Endothelial cell (in vitro differentiated cells): ENCODE results near the gene ECEL1. TPM values are rescaled to one million over a fixed set of nuclear protein-coding genes. Genes with fewer than 3 reads are reported as not detected.

Experiments
- DNase-seq: peaks from one replicate; pipeline ENCODE4 v3.0.0; 2021; ENCODE audit warnings: low spot score
- H3K27ac Mint-ChIP-seq: one replicate; pipeline ENCODE4 v1.8.0; 2021; ENCODE audit warnings: mixed read lengths, inconsistent platforms; ENCODE audit not compliant: unreplicated experiment
- H3K27me3 Mint-ChIP-seq: one replicate; pipeline ENCODE4 v1.8.0; 2021; ENCODE audit warnings: mild to moderate bottlenecking, moderate library complexity, mixed read lengths, inconsistent platforms; ENCODE audit not compliant: unreplicated experiment
- H3K36me3 Mint-ChIP-seq: one replicate; pipeline ENCODE4 v1.8.0; 2021; ENCODE audit warnings: mild to moderate bottlenecking, low read depth, mixed read lengths, inconsistent platforms; ENCODE audit not compliant: unreplicated experiment
- H3K4me1 Mint-ChIP-seq: one replicate; pipeline ENCODE4 v1.8.0; 2021; ENCODE audit warnings: mild to moderate bottlenecking, mixed read lengths, inconsistent platforms; ENCODE audit not compliant: unreplicated experiment
- H3K4me3 Mint-ChIP-seq: one replicate; pipeline ENCODE4 v1.8.0; 2021; ENCODE audit warnings: mild to moderate bottlenecking, mixed read lengths, inconsistent platforms; ENCODE audit not compliant: unreplicated experiment
- H3K9me3 Mint-ChIP-seq: one replicate; pipeline ENCODE4 v1.8.0; 2021; ENCODE audit warnings: mixed read lengths, inconsistent platforms; ENCODE audit not compliant: unreplicated experiment
- total RNA-seq: library from RNA; stranded (reverse); fragmentation: NEBNext Ultra II Directional; extraction: Animal tissue kit (Norgen Biotek cat#: 25700); gene quantifications from one replicate; pipeline ENCODE4 v1.2.1, GENCODE V29; 2021; ENCODE audit not compliant: unreplicated experiment
- TF ChIP-seq, protein P1 (sequence below): fragments of 200-600 bp; sonication (generic); IDR thresholded peaks from one replicate; pipeline ENCODE4 v1.5.0; 2021; ENCODE audit warnings: antibody characterized with exemption; ENCODE audit not compliant: unreplicated experiment

Gene ECEL1
- total RNA-seq, 1 donor from 2014 or later, result not detected

DNA sequence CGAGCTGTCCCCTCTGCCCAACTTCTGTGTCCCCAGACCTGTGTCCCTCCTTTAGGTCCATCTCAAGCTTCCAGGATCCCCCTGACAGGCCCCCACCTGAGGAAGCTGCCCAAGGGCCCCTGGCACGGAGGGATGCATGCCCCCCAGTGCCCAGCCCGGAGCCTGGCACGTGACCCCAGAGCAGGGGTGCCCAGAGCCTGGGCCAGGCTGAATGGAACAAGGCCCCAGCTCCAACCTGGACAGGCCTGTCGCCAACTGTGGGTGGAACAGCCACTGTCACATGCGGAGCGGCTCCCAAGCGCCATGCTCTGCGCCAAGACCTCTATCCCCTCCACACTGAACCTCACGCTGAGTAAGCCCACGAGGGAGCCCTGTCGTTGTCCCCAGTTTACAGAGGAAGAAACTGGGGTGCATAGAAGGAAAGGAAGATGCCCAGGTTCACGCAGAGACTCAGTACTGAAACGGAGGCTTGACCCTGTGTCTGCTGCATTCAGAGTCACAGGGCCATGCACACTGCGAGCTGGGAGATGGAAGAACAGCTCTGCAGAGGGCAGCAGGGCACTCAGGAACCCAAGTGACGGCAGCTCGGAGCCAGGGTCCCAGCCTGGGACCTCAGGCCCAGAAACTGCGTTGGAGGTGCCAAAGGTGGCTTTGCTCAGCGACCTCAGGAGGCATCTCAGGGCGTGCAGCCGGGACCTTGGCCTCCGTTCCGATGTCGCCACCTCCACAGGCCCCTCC is 5.5 kb upstream of the ECEL1 start:
- peaks cover 15% of the 10 kb centered on the region for H3K27me3 Mint-ChIP-seq
- no peak for DNase-seq
- H3K27ac Mint-ChIP-seq, result no peak overlapping the region
- H3K9me3 Mint-ChIP-seq, result no peaks in the 10 kb centered on the region
- TF ChIP-seq, protein P1, sequence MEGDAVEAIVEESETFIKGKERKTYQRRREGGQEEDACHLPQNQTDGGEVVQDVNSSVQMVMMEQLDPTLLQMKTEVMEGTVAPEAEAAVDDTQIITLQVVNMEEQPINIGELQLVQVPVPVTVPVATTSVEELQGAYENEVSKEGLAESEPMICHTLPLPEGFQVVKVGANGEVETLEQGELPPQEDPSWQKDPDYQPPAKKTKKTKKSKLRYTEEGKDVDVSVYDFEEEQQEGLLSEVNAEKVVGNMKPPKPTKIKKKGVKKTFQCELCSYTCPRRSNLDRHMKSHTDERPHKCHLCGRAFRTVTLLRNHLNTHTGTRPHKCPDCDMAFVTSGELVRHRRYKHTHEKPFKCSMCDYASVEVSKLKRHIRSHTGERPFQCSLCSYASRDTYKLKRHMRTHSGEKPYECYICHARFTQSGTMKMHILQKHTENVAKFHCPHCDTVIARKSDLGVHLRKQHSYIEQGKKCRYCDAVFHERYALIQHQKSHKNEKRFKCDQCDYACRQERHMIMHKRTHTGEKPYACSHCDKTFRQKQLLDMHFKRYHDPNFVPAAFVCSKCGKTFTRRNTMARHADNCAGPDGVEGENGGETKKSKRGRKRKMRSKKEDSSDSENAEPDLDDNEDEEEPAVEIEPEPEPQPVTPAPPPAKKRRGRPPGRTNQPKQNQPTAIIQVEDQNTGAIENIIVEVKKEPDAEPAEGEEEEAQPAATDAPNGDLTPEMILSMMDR, result no peak
- no peaks in the 10 kb centered on the region for H3K36me3 Mint-ChIP-seq
- H3K4me3 Mint-ChIP-seq, result no peak overlapping the region
- no peaks in the 10 kb centered on the region for H3K4me1 Mint-ChIP-seq

DNA sequence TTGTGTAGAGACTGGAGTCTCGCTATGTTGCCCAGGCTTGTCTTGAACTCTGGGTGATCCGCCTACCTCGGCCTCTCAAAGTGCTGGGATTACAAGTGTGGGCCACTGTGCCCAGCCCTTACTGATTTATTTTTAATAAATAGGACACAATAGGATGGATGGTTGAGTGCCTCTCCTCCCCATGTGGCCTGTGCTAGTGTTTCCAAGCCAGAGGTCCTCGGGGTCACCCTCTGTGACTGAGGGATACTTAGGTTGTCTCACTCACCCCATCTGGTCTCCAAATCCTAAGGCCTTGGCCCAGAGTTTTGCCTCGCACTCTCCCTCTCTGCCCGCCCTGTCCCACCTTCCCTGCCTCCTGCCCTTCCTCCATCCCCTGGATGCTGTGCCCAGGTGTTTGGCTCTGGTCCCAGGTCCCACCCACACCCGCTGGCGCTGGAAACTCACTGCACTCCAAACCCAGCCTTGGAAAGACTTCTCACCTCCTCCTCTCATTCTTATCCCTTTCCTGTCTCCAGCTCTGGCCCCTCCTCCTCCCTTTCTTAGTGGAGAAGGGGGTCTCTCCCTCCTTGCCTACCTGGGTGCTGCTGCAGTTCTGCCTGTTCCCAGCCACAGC is 4.7 kb upstream of the ECEL1 start:
- no peak overlapping the region for H3K4me3 Mint-ChIP-seq
- H3K36me3 Mint-ChIP-seq, result no peaks in the 10 kb centered on the region
- no peak for DNase-seq
- no peak overlapping the region for H3K27ac Mint-ChIP-seq
- no peaks in the 10 kb centered on the region for H3K9me3 Mint-ChIP-seq
- H3K27me3 Mint-ChIP-seq, result peaks cover 18% of the 10 kb centered on the region
- TF ChIP-seq, protein P1, result no peak
- H3K4me1 Mint-ChIP-seq, result no peaks in the 10 kb centered on the region

DNA sequence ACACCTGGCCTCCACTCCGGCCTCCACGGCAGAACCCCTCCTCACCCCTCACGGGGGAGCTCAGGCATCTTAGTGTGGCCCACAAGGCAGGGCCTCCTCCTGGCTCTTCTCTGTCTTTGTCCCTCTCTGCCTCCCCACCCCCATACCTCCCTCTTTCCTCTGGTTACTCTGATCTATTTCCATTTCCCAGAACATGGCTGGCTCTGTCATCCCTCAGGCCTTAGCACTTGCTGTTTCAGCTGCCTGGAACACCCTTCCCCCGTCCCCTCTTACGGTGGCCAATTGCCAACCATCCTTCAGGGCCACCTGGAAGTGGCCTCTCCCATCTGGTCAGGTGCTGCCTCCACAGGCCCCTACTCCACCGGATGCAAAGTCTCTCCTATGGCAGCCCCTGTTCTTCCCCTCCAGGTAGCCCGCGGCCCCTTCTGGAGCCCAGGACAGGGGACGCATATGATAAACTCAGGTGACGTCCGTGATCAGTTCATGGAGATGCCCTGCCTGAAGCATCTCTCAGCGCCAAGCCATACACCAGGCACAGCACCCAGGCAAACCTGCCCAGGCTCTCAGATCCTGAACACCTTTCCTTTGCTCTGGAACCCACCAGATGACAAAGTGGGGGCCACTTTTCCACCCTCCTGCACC is 3.6 kb upstream of the ECEL1 start:
- no peaks in the 10 kb centered on the region for H3K36me3 Mint-ChIP-seq
- no peak overlapping the region for H3K27ac Mint-ChIP-seq
- H3K4me3 Mint-ChIP-seq, result no peak overlapping the region
- TF ChIP-seq, protein P1, result no peak
- no peaks in the 10 kb centered on the region for H3K4me1 Mint-ChIP-seq
- no peak for DNase-seq
- peaks cover 19% of the 10 kb centered on the region for H3K27me3 Mint-ChIP-seq
- H3K9me3 Mint-ChIP-seq, result no peaks in the 10 kb centered on the region

DNA sequence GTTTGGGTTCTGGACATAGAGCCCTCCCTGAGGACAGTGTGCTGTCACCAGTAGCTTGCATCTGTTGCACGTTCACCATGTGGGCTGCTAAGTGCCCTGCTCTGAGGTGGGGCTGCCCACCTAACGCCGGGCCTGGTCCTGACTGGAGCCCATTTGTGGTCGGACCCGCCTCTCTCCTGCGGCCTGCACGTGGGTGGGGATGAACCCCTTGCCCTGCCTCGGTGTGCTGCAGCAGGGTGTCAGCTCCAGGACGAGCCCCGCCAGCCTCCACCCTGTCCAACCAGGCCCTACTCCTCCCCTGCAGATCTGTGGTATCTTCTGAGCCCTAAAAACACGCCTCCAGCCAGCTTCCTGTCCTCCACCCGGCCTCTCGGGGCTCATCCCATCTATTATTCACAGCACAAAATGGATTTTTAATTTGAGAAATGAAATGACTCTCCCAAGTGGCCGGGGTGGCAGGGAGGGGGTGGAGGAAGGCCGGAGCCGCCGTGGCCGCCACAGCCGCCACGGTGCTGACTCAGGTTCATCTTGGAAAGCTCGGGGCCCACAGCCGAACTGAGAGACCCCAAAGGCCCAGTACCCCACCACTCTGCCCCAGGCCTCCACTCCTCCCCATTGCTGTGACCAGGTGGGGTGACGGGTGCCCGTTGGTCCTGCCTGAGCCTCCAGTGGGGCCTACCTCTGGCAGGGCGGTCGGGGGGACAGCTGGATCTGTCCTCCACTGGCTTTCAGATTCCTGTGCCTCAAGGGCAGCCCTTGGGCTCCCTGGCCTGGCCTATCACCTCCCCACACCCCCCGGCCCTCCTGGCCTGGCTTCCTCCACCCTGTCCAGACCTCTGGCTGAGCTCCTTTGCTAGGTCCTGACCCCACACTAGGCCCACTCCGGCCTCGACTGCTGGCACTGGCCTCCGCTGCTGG is 2.8 kb upstream of the ECEL1 start:
- H3K36me3 Mint-ChIP-seq, result no peaks in the 10 kb centered on the region
- no peaks in the 10 kb centered on the region for H3K9me3 Mint-ChIP-seq
- no peak for DNase-seq
- H3K27me3 Mint-ChIP-seq, result peaks cover 17% of the 10 kb centered on the region
- H3K27ac Mint-ChIP-seq, result no peak overlapping the region
- TF ChIP-seq, protein P1, result no peak
- no peaks in the 10 kb centered on the region for H3K4me1 Mint-ChIP-seq
- no peak overlapping the region for H3K4me3 Mint-ChIP-seq
